B cell (primary cell): ENCODE data around the gene PRTG. TPM values are rescaled to one million over a fixed set of nuclear protein-coding genes. Genes with fewer than 3 reads are reported as not detected.

Experiments used
- ATAC-seq: fragments of 200-7000 bp; cut with Tn5 transposase; one replicate; pipeline ENCODE4 v1.10.0; 2021; ENCODE audit warnings: low read depth, mild to moderate bottlenecking, moderate number of reproducible peaks, moderate library complexity
- CTCF ChIA-PET: fragments of 350-600 bp; sonication (Branson Sonifier 250); formaldehyde crosslinking; loops from one replicate; lab custom pipeline; 2021; ENCODE audit warnings: antibody characterized with exemption, inconsistent platforms; lab: Charles Lee
- POLR2A ChIA-PET: fragments of 350-600 bp; sonication (Branson Sonifier 250); formaldehyde crosslinking; loops from one replicate; lab custom pipeline; 2021; ENCODE audit warnings: antibody characterized with exemption; lab: Charles Lee
- DNase-seq: peaks from one replicate; pipeline ENCODE4 v3.0.0; 2013
- H2AFZ ChIP-seq: 2 replicates; pipeline ENCODE4 v1.6.1; 2012; ENCODE audit warnings: mild to moderate bottlenecking, low read depth, low read length; ENCODE audit not compliant: insufficient read depth, poor library complexity, severe bottlenecking
- H3K27ac ChIP-seq, 2 donors: 1 replicate in 1 of 2; 2 replicates in 1 of 2; pipeline ENCODE4 v1.5.1; 2012 to 2013; ENCODE audit warnings: low read length in 2 of 2, mild to moderate bottlenecking in 2 of 2, moderate library complexity in 1 of 2
- H3K27me3 ChIP-seq, 4 experiments: fragments of 200-600 bp in 1 of 4; sonication (generic) in 1 of 4; replicated peaks in 1 of 4; 1 replicate in 2 of 4; 2 replicates in 2 of 4; pipeline versions ENCODE4 v1.6.1 to v1.7.0; 2013 to 2016; ENCODE audit warnings: low read length in 3 of 4, mild to moderate bottlenecking in 2 of 4, mixed read lengths in 1 of 4, moderate library complexity in 1 of 4; ENCODE audit not compliant: insufficient read depth in 4 of 4, control insufficient read depth in 3 of 4; ENCODE audit errors: control extremely low read depth in 1 of 4
- H3K36me3 ChIP-seq, 2 experiments: replicated peaks in 1 of 2; 1 replicate in 1 of 2; 2 replicates in 1 of 2; pipeline versions ENCODE4 v1.6.1 to v1.7.1; 2013; ENCODE audit warnings: low read length in 1 of 2; ENCODE audit not compliant: insufficient read depth in 2 of 2, control insufficient read depth in 1 of 2; ENCODE audit errors: control extremely low read depth in 1 of 2, extremely low read depth in 1 of 2
- H3K4me1 ChIP-seq, 2 donors: fragments of 200-600 bp in 1 of 2; sonication (generic) in 1 of 2; 1 replicate in 1 of 2; 2 replicates in 1 of 2; pipeline versions ENCODE4 v1.5.1 to v1.6.1; 2013 to 2017; ENCODE audit warnings: low read length in 2 of 2; ENCODE audit not compliant: control insufficient read depth in 2 of 2, insufficient read depth in 2 of 2
- H3K4me2 ChIP-seq: replicated peaks from 2 replicates; pipeline ENCODE3; 2012; ENCODE audit warnings: mild to moderate bottlenecking, low read depth, low read length; ENCODE audit not compliant: poor library complexity, severe bottlenecking
- H3K4me3 ChIP-seq, 5 experiments: fragments of 200-600 bp in 1 of 5; sonication (generic) in 1 of 5; 1 replicate in 3 of 5; 2 replicates in 2 of 5; pipeline versions ENCODE4 v1.5.1 to v1.7.0; 2011 to 2016; ENCODE audit warnings: low read length in 4 of 5, mild to moderate bottlenecking in 4 of 5, low read depth in 2 of 5, control low read depth in 1 of 5, moderate library complexity in 1 of 5; ENCODE audit not compliant: insufficient read depth in 1 of 5; ENCODE audit errors: control extremely low read depth in 1 of 5, extremely low read depth in 1 of 5
- H3K79me2 ChIP-seq: fragments of 200-600 bp; sonication (generic); one replicate; pipeline ENCODE4 v1.6.0; 2016; ENCODE audit warnings: low read length; ENCODE audit not compliant: control insufficient read depth, insufficient read depth
- H3K9ac ChIP-seq: fragments of 200-600 bp; sonication (generic); 2 replicates; pipeline ENCODE4 v1.6.1; 2017; ENCODE audit warnings: mild to moderate bottlenecking, low read length, moderate library complexity
- H3K9me3 ChIP-seq, 3 donors: one replicate each; pipeline versions ENCODE4 v1.6.1 to v1.7.1; 2013; ENCODE audit warnings: low read length in 2 of 3; ENCODE audit not compliant: control insufficient read depth in 2 of 3, insufficient read depth in 1 of 3; ENCODE audit errors: control extremely low read depth in 1 of 3
- H4K20me1 ChIP-seq: 2 replicates; pipeline ENCODE4 v1.6.0; 2012; ENCODE audit warnings: mild to moderate bottlenecking, low read length; ENCODE audit not compliant: insufficient read depth, control insufficient read depth, poor library complexity, severe bottlenecking
- H3K27ac Mint-ChIP-seq: one replicate; pipeline ENCODE4 v1.8.0; 2021; ENCODE audit warnings: mixed read lengths
- H3K27me3 Mint-ChIP-seq: one replicate; pipeline ENCODE4 v1.8.0; 2021; ENCODE audit warnings: mixed read lengths
- H3K4me1 Mint-ChIP-seq: one replicate; pipeline ENCODE4 v1.8.0; 2021; ENCODE audit warnings: mixed read lengths
- H3K4me3 Mint-ChIP-seq: one replicate; pipeline ENCODE4 v1.8.0; 2021; ENCODE audit warnings: mixed read lengths
- H3K9me3 Mint-ChIP-seq: one replicate; pipeline ENCODE4 v1.8.0; 2022; ENCODE audit warnings: mixed read lengths; ENCODE audit not compliant: insufficient read depth
- EZH2 ChIP-seq: IDR thresholded peaks from 2 replicates; pipeline ENCODE4 v1.6.1; 2012; ENCODE audit warnings: borderline replicate concordance, low read depth, mild to moderate bottlenecking, moderate library complexity, low read length; ENCODE audit not compliant: insufficient read depth, poor library complexity, severe bottlenecking
- WGBS: methylation state at CpG from one replicate; pipeline ENCODE4 v1.1.5; 2013; ENCODE audit warnings: missing lambda C conversion rate; ENCODE audit not compliant: insufficient coverage; 5-methylcytosine and 5-hydroxymethylcytosine counted together
- intact Hi-C: fragments of 100-400 bp; cut with micrococcal nuclease; formaldehyde crosslinking; loops from one replicate; pipeline ENCODE4 v1.10.0; 2022
- polyA plus RNA-seq: library from polyadenylated mRNA; depleted of rRNA; stranded (reverse); fragments of >200 nt; gene quantifications from 2 replicates; pipeline ENCODE4 v1.2.3, GENCODE V29; 2012
- total RNA-seq, 2 donors: library from RNA; stranded (reverse); fragments of 120-200 nt in 1 of 2; gene quantifications; 1 replicate in 1 of 2; 2 replicates in 1 of 2; pipeline versions ENCODE4 v1.2.3 to v1.2.4, GENCODE V29; 2013 to 2022
- TF ChIP-seq, protein P1 (sequence below): fragments of 200-600 bp; IDR thresholded peaks from one replicate; pipeline ENCODE4 v1.8.0; 2022; ENCODE audit warnings: antibody characterized with exemption, mild to moderate bottlenecking

Gene PRTG
- total and polyA plus RNA-seq, 2 donors (not counting 1 experiment from before 2014, with no cell fraction given), result not detected

DNA sequence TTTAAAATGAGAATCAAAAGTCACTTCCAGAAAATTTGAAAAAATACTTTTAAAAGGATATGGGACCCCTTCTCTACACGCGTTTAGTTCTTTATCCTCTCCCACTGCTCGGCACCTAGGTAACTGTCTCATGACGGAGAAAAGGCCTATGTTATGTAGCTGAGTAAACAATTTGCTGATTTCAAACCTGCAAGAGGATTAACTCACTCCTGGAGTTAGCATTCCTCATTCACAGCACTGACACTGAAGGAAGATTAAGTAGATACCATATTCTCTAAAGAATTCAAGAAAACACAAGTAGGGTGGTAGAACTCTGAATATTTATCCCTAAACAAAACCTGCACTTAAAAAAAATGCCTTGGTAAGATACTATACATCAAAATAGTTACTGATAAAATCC, 124.6 kb downstream of the PRTG start:
- no peaks in the 10 kb centered on the region for H3K4me1 Mint-ChIP-seq
- Histone ChIP-seq H3K79me2 (no peaks in the 10 kb centered on the region), H3K36me3 (no peaks in the 10 kb centered on the region), H3K27me3 (peaks cover 0 to 5% (median 0%) of the 10 kb centered on the region in 4 experiments), H3K9me3 (no peaks in the 10 kb centered on the region), H2AFZ (no peak overlapping the region), H3K4me1 (no peaks in the 10 kb centered on the region), H3K4me3 (no peak overlapping the region), H3K27ac (no peak overlapping the region), H4K20me1 (no peaks in the 10 kb centered on the region), H3K4me2 (no peak overlapping the region), H3K9ac (no peak overlapping the region)
- H3K9me3 Mint-ChIP-seq, result no peaks in the 10 kb centered on the region
- H3K27ac Mint-ChIP-seq, result no peak overlapping the region
- H3K27me3 Mint-ChIP-seq, result peaks cover 29% of the 10 kb centered on the region
- no peak overlapping the region for H3K4me3 Mint-ChIP-seq
- no peak for TF ChIP-seq EZH2
- TF ChIP-seq, protein P1, sequence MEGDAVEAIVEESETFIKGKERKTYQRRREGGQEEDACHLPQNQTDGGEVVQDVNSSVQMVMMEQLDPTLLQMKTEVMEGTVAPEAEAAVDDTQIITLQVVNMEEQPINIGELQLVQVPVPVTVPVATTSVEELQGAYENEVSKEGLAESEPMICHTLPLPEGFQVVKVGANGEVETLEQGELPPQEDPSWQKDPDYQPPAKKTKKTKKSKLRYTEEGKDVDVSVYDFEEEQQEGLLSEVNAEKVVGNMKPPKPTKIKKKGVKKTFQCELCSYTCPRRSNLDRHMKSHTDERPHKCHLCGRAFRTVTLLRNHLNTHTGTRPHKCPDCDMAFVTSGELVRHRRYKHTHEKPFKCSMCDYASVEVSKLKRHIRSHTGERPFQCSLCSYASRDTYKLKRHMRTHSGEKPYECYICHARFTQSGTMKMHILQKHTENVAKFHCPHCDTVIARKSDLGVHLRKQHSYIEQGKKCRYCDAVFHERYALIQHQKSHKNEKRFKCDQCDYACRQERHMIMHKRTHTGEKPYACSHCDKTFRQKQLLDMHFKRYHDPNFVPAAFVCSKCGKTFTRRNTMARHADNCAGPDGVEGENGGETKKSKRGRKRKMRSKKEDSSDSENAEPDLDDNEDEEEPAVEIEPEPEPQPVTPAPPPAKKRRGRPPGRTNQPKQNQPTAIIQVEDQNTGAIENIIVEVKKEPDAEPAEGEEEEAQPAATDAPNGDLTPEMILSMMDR, result no peak
- no CpG with 5 or more reads among the region's 4 CpGs for WGBS
- DNase-seq (no peak), ATAC-seq (no peak)
- ChIA-PET CTCF (no interaction called here), POLR2A (no interaction called here)
- intact Hi-C loops, result no loop called here

DNA sequence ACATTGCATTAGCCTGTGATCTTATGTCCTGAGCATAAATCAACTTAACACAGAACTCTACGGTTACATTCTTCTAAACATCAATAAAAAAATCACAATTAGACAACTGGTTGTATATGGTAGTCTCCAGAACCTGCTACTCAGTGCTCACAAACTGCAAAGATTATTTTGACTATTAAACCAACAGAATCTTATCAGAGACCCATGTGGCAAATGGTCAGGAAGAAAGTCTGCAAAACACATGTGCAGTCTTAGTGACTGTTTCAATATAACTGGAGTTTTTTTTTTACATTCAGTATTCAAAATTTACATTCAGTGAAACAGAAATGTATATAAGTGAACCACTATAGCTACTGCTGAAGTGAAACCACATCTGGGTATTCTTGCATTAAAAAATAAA, 127.5 kb downstream of the PRTG start:
- peaks cover 0 to 7% (median 0%) of the 10 kb centered on the region in 4 experiments for H3K27me3 ChIP-seq
- no peaks in the 10 kb centered on the region for H3K9me3 ChIP-seq
- no peak overlapping the region for H3K4me3 ChIP-seq
- no peak overlapping the region for H3K27ac ChIP-seq
- no CpG with 5 or more reads among the region's 1 CpG for WGBS
- ChIA-PET POLR2A (no interaction called here), CTCF (no interaction called here)
- ATAC-seq, result no peak
- H2AFZ ChIP-seq, result no peak overlapping the region
- H3K9ac ChIP-seq, result no peak overlapping the region
- no peaks in the 10 kb centered on the region for H4K20me1 ChIP-seq
- peaks cover 37% of the 10 kb centered on the region for H3K27me3 Mint-ChIP-seq
- no peaks in the 10 kb centered on the region for H3K9me3 Mint-ChIP-seq
- H3K4me1 ChIP-seq, result no peaks in the 10 kb centered on the region
- H3K4me2 ChIP-seq, result no peak overlapping the region
- H3K27ac Mint-ChIP-seq, result no peak overlapping the region
- intact Hi-C loops, result no loop called here
- TF ChIP-seq, protein P1, result no peak
- TF ChIP-seq EZH2, result no peak
- no peaks in the 10 kb centered on the region for H3K4me1 Mint-ChIP-seq
- H3K36me3 ChIP-seq, result no peaks in the 10 kb centered on the region
- no peak for DNase-seq
- no peaks in the 10 kb centered on the region for H3K79me2 ChIP-seq
- H3K4me3 Mint-ChIP-seq, result no peak overlapping the region
